H1 (cell line): Measurements from ENCODE around the gene FOXN3.

ENCODE experiments used
- CTCF ChIP-seq, 3 experiments: IDR thresholded peaks; 1 replicate in 2 of 3; 2 replicates in 1 of 3; pipeline versions ENCODE4 v1.5.1 to v1.6.1; 2011; ENCODE audit warnings: low read length in 3 of 3, mild to moderate bottlenecking in 3 of 3, inconsistent platforms in 2 of 3, low read depth in 1 of 3, moderate library complexity in 1 of 3; ENCODE audit not compliant: insufficient read depth in 1 of 3; ENCODE audit errors: control extremely low read depth in 1 of 3
- EZH2 ChIP-seq: fragments of 200-600 bp; sonication (generic); IDR thresholded peaks from 2 replicates; pipeline ENCODE4 v1.7.1; 2012; ENCODE audit warnings: low read depth, mild to moderate bottlenecking, moderate library complexity, low read length, inconsistent platforms; ENCODE audit not compliant: severe bottlenecking
- TAF1 ChIP-seq: IDR thresholded peaks from 2 replicates; pipeline ENCODE4 v1.6.1; 2011; ENCODE audit warnings: mild to moderate bottlenecking, low read depth, low read length

- TF ChIP-seq CTCF (IDR thresholded peaks at IDR 0.05; ENCODE audit: control extremely low read depth in 1 of 3, insufficient read depth in 1 of 3, low read depth in 1 of 3, low read length in 3 of 3) = no peak
- TF ChIP-seq TAF1 = no peak
- TF ChIP-seq EZH2 = no peak
Measured at GRCh38 chr14:89239023-89239422, 178.0 kb downstream of the FOXN3 start.
